Endometrial microvascular endothelial cells (primary cell): ENCODE measurements around the gene SYT1. TPM values are rescaled to one million over a fixed set of nuclear protein-coding genes. Genes with fewer than 3 reads are reported as not detected.
"Not testable (repeated sequence)": the region's sequence is repeated elsewhere in the genome, so short reads cannot be mapped to it uniquely, and the experiment has no call there.

Experiments
- in situ Hi-C: cut with HindIII; loops from 2 replicates; pipeline ENCODE4 v1.10.0; 2017; ENCODE audit warnings: low sequenced_read_pairs, low pct_unique_long_range_greater_than_20kb; ENCODE audit errors: inconsistent ontology term
- total RNA-seq: library from RNA; depleted of rRNA; stranded (reverse); fragments of >200 nt; gene quantifications from one replicate; pipeline ENCODE4 v1.2.3, GENCODE V29; 2015; ENCODE audit errors: inconsistent ontology term

SYT1 gene
- total RNA-seq, 1 donor from 2014 or later = 2.6 TPM

GRCh38 chr12:79023784-79024183 lies 159.2 kb downstream of the SYT1 start:
- in situ Hi-C loops = no loop called here

GRCh38 chr12:79033788-79034187 lies 169.2 kb downstream of the SYT1 start:
- in situ Hi-C loops = no loop called here

- in situ Hi-C loops = not testable (repeated sequence)
Observed at GRCh38 chr12:79044748-79045147, 180.2 kb downstream of the SYT1 start.

- in situ Hi-C loops = not testable (repeated sequence)
Observed at GRCh38 chr12:79045149-79045703, 180.7 kb downstream of the SYT1 start.

GRCh38 chr12:79046021-79046420 lies 181.4 kb downstream of the SYT1 start:
- in situ Hi-C loops = no loop called here

- in situ Hi-C loops = no loop called here
Observed at GRCh38 chr12:79048962-79049361, 184.4 kb downstream of the SYT1 start.

GRCh38 chr12:79053394-79053793 lies 188.8 kb downstream of the SYT1 start:
- in situ Hi-C loops = no loop called here

GRCh38 chr12:79055926-79056674 lies 191.5 kb downstream of the SYT1 start:
- in situ Hi-C loops = no loop called here

GRCh38 chr12:79056775-79057174 lies 192.2 kb downstream of the SYT1 start:
- in situ Hi-C loops = no loop called here

GRCh38 chr12:79057540-79057939 lies 193.0 kb downstream of the SYT1 start:
- in situ Hi-C loops = no loop called here

GRCh38 chr12:79058342-79058741 lies 193.8 kb downstream of the SYT1 start:
- in situ Hi-C loops = no loop called here

- in situ Hi-C loops = no loop called here
Observed at GRCh38 chr12:79059557-79059956, 195.0 kb downstream of the SYT1 start.

- in situ Hi-C loops = no loop called here
Observed at GRCh38 chr12:79063258-79063657, 198.7 kb downstream of the SYT1 start.

GRCh38 chr12:79067977-79068376 lies 203.4 kb downstream of the SYT1 start:
- in situ Hi-C loops = no loop called here

GRCh38 chr12:79069009-79069408 lies 204.4 kb downstream of the SYT1 start:
- in situ Hi-C loops = no loop called here

GRCh38 chr12:79071498-79071897 lies 206.9 kb downstream of the SYT1 start:
- in situ Hi-C loops = no loop called here

- in situ Hi-C loops = no loop called here
Observed at GRCh38 chr12:79073506-79073905, 208.9 kb downstream of the SYT1 start.

GRCh38 chr12:79082595-79082994 lies 218.0 kb downstream of the SYT1 start:
- in situ Hi-C loops = no loop called here

GRCh38 chr12:79083181-79083580 lies 218.6 kb downstream of the SYT1 start:
- in situ Hi-C loops = no loop called here

- in situ Hi-C loops = no loop called here
Observed at GRCh38 chr12:79085106-79085682, 220.6 kb downstream of the SYT1 start.
